22Rv1 (cell line): ENCODE data around the gene CIAO2B.

ENCODE experiments used
- ZFX ChIP-seq: fragments of 450-650 bp; IDR thresholded peaks from 2 replicates; pipeline ENCODE4 v1.6.1; 2017; ENCODE audit warnings: antibody characterized with exemption, borderline replicate concordance
- TF ChIP-seq, protein P1 (sequence below): fragments of 450-650 bp; IDR thresholded peaks from 2 replicates; pipeline ENCODE4 v1.5.1; 2017; ENCODE audit warnings: mild to moderate bottlenecking

DNA sequence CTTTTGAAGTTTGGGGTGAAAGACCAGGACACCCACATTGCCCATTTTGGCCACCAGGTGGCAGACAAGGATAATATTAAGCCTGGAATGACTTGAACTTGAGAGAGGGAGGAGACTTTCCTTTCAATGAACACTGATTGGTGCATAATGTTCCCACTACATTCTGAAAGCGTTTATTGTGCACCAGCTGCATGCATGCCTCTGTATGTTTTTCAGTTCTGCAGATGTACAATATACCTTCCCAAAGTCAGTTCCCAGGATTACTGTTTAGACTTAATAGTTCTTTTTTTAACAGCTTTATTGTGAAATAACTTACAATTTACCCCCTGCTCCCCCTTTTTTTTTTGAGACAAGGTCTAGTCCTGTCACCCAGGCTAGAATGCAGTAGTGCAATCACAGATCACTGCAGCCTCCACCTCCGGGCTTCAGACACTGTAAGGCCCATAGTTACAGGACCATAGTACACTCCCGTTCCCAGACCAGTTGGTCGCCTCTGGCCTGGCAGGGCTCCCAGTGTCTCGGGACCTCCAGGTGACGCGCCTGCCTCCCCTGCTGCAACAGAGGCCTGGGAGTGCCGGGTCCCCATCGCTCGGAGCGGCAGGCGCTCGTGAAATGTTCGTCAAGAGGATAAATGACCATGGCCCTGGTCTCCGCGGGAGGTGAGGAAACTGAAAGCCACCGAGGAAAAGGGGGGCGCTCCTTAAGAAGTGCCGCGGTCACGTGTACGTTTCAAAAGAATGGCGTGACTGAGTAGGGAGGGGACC lies 13.3 kb upstream of the CIAO2B start:
- TF ChIP-seq, protein P1, sequence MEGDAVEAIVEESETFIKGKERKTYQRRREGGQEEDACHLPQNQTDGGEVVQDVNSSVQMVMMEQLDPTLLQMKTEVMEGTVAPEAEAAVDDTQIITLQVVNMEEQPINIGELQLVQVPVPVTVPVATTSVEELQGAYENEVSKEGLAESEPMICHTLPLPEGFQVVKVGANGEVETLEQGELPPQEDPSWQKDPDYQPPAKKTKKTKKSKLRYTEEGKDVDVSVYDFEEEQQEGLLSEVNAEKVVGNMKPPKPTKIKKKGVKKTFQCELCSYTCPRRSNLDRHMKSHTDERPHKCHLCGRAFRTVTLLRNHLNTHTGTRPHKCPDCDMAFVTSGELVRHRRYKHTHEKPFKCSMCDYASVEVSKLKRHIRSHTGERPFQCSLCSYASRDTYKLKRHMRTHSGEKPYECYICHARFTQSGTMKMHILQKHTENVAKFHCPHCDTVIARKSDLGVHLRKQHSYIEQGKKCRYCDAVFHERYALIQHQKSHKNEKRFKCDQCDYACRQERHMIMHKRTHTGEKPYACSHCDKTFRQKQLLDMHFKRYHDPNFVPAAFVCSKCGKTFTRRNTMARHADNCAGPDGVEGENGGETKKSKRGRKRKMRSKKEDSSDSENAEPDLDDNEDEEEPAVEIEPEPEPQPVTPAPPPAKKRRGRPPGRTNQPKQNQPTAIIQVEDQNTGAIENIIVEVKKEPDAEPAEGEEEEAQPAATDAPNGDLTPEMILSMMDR: peak; percentile 86
- TF ChIP-seq ZFX: no peak
